Activated CD4-positive, CD25-positive, alpha-beta regulatory T cell (primary cell): ENCODE results near the gene TAL1.
"Not testable (repeated sequence)": the region's sequence is repeated elsewhere in the genome, so short reads cannot be mapped to it uniquely, and the experiment has no call there.

Experiments used
- DNase-seq, 4 experiments: peaks; one replicate each; lab custom pipeline; 2025; lab: John Stamatoyannopoulos, UW

Gene TAL1

GRCh38 chr1:47232187-47232874, at the start of gene TAL1:
Gene TAL1 (minus strand): TSS chr1:47232225. CDS start chr1:47225888, 6,337 bp downstream.
- DNase-seq = no peak

GRCh38 chr1:47280142-47280541, 48.1 kb upstream of the TAL1 start:
- no peak for DNase-seq

- no peak for DNase-seq
Observed at GRCh38 chr1:47276850-47277249, 44.8 kb upstream of the TAL1 start.

GRCh38 chr1:47275811-47276210, 43.8 kb upstream of the TAL1 start:
- not testable (repeated sequence) for DNase-seq

- DNase-seq = not testable (repeated sequence)
Observed at GRCh38 chr1:47265529-47265928, 33.5 kb upstream of the TAL1 start.

- DNase-seq = peak in 2 of 4 experiments; percentile 2 to 3
Observed at GRCh38 chr1:47262787-47263413, 30.9 kb upstream of the TAL1 start.

GRCh38 chr1:47257224-47257623, 25.2 kb upstream of the TAL1 start:
- no peak for DNase-seq

GRCh38 chr1:47252795-47253194, 20.8 kb upstream of the TAL1 start:
- no peak for DNase-seq

- no peak for DNase-seq
Observed at GRCh38 chr1:47252369-47252768, 20.3 kb upstream of the TAL1 start.

- no peak for DNase-seq
Observed at GRCh38 chr1:47249755-47250154, 17.7 kb upstream of the TAL1 start.

- no peak for DNase-seq
Observed at GRCh38 chr1:47244339-47244862, 12.4 kb upstream of the TAL1 start.

- DNase-seq = no peak
Observed at GRCh38 chr1:47243910-47244309, 11.9 kb upstream of the TAL1 start.

GRCh38 chr1:47241114-47242113, 9.4 kb upstream of the TAL1 start:
- DNase-seq = no peak

- DNase-seq = no peak
Observed at GRCh38 chr1:47238935-47239592, 7.0 kb upstream of the TAL1 start.

- no peak for DNase-seq
Observed at GRCh38 chr1:47235806-47236205, 3.8 kb upstream of the TAL1 start.

- DNase-seq = no peak
Observed at GRCh38 chr1:47235241-47235681, 3.2 kb upstream of the TAL1 start.

- DNase-seq = no peak
Observed at GRCh38 chr1:47233186-47233585, 1.2 kb upstream of the TAL1 start.

- no peak for DNase-seq
Observed at GRCh38 chr1:47231301-47232186, 481 bp downstream of the TAL1 start.

GRCh38 chr1:47230692-47231300, 1.2 kb downstream of the TAL1 start:
- DNase-seq = no peak
